SJSA1 (cell line): ENCODE results near the gene OR6F1. TPM values are rescaled to one million over a fixed set of nuclear protein-coding genes. Genes with fewer than 3 reads are reported as not detected.
"Not testable (repeated sequence)": the region's sequence is repeated elsewhere in the genome, so short reads cannot be mapped to it uniquely, and the experiment has no call there.

Experiments
- DNase-seq, 2 experiments: peaks; one replicate each; pipeline ENCODE4 v3.0.0-alpha.2; 2015 to 2020; ENCODE audit warnings: low spot score in 2 of 2, low read depth in 1 of 2
- H3K27ac ChIP-seq: fragments of 250-450 bp; sonication (Bioruptor Pico); 2 replicates; pipeline ENCODE4 v1.5.1; 2020; ENCODE audit warnings: mild to moderate bottlenecking, moderate library complexity
- H3K27me3 ChIP-seq: fragments of 250-450 bp; sonication (Bioruptor Pico); replicated peaks from 2 replicates; pipeline ENCODE4 v1.5.1; 2020; ENCODE audit warnings: mild to moderate bottlenecking, moderate library complexity
- H3K36me3 ChIP-seq: fragments of 250-450 bp; sonication (Bioruptor Pico); 2 replicates; pipeline ENCODE4 v1.5.1; 2020; ENCODE audit warnings: mild to moderate bottlenecking
- H3K4me1 ChIP-seq: fragments of 250-450 bp; sonication (Bioruptor Pico); replicated peaks from 2 replicates; pipeline ENCODE4 v1.6.1; 2021; ENCODE audit warnings: mild to moderate bottlenecking
- H3K4me3 ChIP-seq: fragments of 250-450 bp; sonication (Bioruptor Pico); 2 replicates; pipeline ENCODE4 v1.5.1; 2020; ENCODE audit warnings: mild to moderate bottlenecking
- H3K9me3 ChIP-seq: fragments of 250-450 bp; sonication (Bioruptor Pico); replicated peaks from 2 replicates; pipeline ENCODE4 v1.5.1; 2020; ENCODE audit warnings: mild to moderate bottlenecking
- total RNA-seq: library from RNA; depleted of rRNA; stranded (reverse); fragments of >200 nt; shearing (Covaris generic); gene quantifications from 2 replicates; pipeline ENCODE4 v1.2.3, GENCODE V29; 2014; rRNA removed

The OR6F1 gene
- not detected in 2 replicates for total RNA-seq

GRCh38 chr1:247716546-247716945, at the start of gene OR6F1:
TSS of gene OR6F1 (minus strand) at chr1:247716646. CDS start at chr1:247712755, 3,891 bp downstream.
- H3K27me3 ChIP-seq = no peaks in the 10 kb centered on the region
- no peak for DNase-seq
- H3K9me3 ChIP-seq = peaks cover 11% of the 10 kb centered on the region
- no peak within 1 kb of the TSS for H3K4me3 ChIP-seq
- H3K36me3 ChIP-seq = no peaks in the 10 kb centered on the region
- no peaks in the 10 kb centered on the region for H3K4me1 ChIP-seq
- H3K27ac ChIP-seq = no peak within 1 kb of the TSS

GRCh38 chr1:247760456-247760855, 44.0 kb upstream of the OR6F1 start, which contains the start of gene OR1C1:
TSS of gene OR1C1 (minus strand) at chr1:247760556. CDS start at chr1:247758406, 2,150 bp downstream.
- Histone ChIP-seq H3K4me1 (no peaks in the 10 kb centered on the region), H3K27me3 (no peaks in the 10 kb centered on the region), H3K27ac (no peak within 1 kb of the TSS), H3K36me3 (no peaks in the 10 kb centered on the region), H3K9me3 (no peaks in the 10 kb centered on the region), H3K4me3 (no peak within 1 kb of the TSS)
- DNase-seq = no peak

GRCh38 chr1:247754311-247754710, 37.9 kb upstream of the OR6F1 start:
- H3K36me3 ChIP-seq, DNase-seq, H3K9me3 ChIP-seq, H3K27ac ChIP-seq, H3K4me1 ChIP-seq, H3K27me3 ChIP-seq, H3K4me3 ChIP-seq: not testable (repeated sequence)

GRCh38 chr1:247749870-247750269, 33.4 kb upstream of the OR6F1 start:
- peaks cover 5% of the 10 kb centered on the region; the same call in 1 of the 2 replicates for H3K4me1 ChIP-seq
- no peaks in the 10 kb centered on the region for H3K36me3 ChIP-seq
- no peak for DNase-seq
- no peak overlapping the region for H3K4me3 ChIP-seq
- H3K9me3 ChIP-seq = peaks cover 13% of the 10 kb centered on the region; the same call in 1 of the 2 replicates
- no peak overlapping the region for H3K27ac ChIP-seq
- H3K27me3 ChIP-seq = no peaks in the 10 kb centered on the region

- DNase-seq = no peak
- no peak within 1 kb of the TSS for H3K4me3 ChIP-seq
Measured at GRCh38 chr1:247748041-247748440, 31.6 kb upstream of the OR6F1 start, which contains the start of gene OR14A2. TSS of gene OR14A2 (minus strand) at chr1:247748141.

GRCh38 chr1:247747616-247748015, 31.2 kb upstream of the OR6F1 start:
- no peaks in the 10 kb centered on the region for H3K27me3 ChIP-seq
- H3K9me3 ChIP-seq = peaks cover 13% of the 10 kb centered on the region; the same call in 1 of the 2 replicates
- peaks cover 5% of the 10 kb centered on the region; the same call in 1 of the 2 replicates for H3K4me1 ChIP-seq
- peak in 1 of 2 experiments; percentile 7 for DNase-seq
- peak overlapping the region; percentile 71 for H3K27ac ChIP-seq
- H3K36me3 ChIP-seq = no peaks in the 10 kb centered on the region
- H3K4me3 ChIP-seq = no peak overlapping the region

More at GRCh38 chr1:247748041-247748440, 31.6 kb upstream of the OR6F1 start, which contains the start of gene OR14A2:
- peaks cover 13% of the 10 kb centered on the region; the same call in 1 of the 2 replicates for H3K9me3 ChIP-seq
- H3K4me1 ChIP-seq = peaks cover 5% of the 10 kb centered on the region; the same call in 1 of the 2 replicates
- H3K27me3 ChIP-seq = no peaks in the 10 kb centered on the region
- no peaks in the 10 kb centered on the region for H3K36me3 ChIP-seq
- peak within 1 kb of the TSS; percentile 71 for H3K27ac ChIP-seq

- Histone ChIP-seq H3K36me3 (no peaks in the 10 kb centered on the region), H3K9me3 (peaks cover 11% of the 10 kb centered on the region; the same call in 1 of the 2 replicates), H3K27me3 (no peaks in the 10 kb centered on the region), H3K27ac (peak overlapping the region; percentile 71), H3K4me3 (no peak overlapping the region), H3K4me1 (peaks cover 10% of the 10 kb centered on the region)
- DNase-seq = peak in 1 of 2 experiments; percentile 7
Measured at GRCh38 chr1:247746391-247746935, 30.0 kb upstream of the OR6F1 start.

GRCh38 chr1:247742215-247742760, 25.8 kb upstream of the OR6F1 start:
- not testable (repeated sequence) for H3K27me3 ChIP-seq, H3K36me3 ChIP-seq, H3K4me3 ChIP-seq
- Histone ChIP-seq H3K27ac (peak overlapping the region; percentile 87), H3K9me3 (0 out of 2 replicates have a peak, but pooled peaks cover 12% of the 10 kb centered on the region), H3K4me1 (peaks cover 12% of the 10 kb centered on the region)
- DNase-seq = peak in 1 of 2 experiments; percentile 2

GRCh38 chr1:247741756-247742155, 25.3 kb upstream of the OR6F1 start:
- no peak for DNase-seq
- H3K36me3 ChIP-seq = no peaks in the 10 kb centered on the region
- H3K27me3 ChIP-seq = no peaks in the 10 kb centered on the region
- H3K27ac ChIP-seq = peak overlapping the region; percentile 87
- H3K9me3 ChIP-seq = 0 out of 2 replicates have a peak, but pooled peaks cover 9% of the 10 kb centered on the region
- no peak overlapping the region for H3K4me3 ChIP-seq
- peaks cover 12% of the 10 kb centered on the region for H3K4me1 ChIP-seq

- Histone ChIP-seq H3K9me3 (0 out of 2 replicates have a peak, but pooled peaks cover 7% of the 10 kb centered on the region), H3K4me3 (no peak overlapping the region), H3K4me1 (peaks cover 7% of the 10 kb centered on the region), H3K36me3 (no peaks in the 10 kb centered on the region), H3K27ac (peak overlapping the region; percentile 87), H3K27me3 (no peaks in the 10 kb centered on the region)
- DNase-seq = no peak
Measured at GRCh38 chr1:247740721-247741120, 24.3 kb upstream of the OR6F1 start.

- Histone ChIP-seq H3K4me1 (peaks cover 7% of the 10 kb centered on the region), H3K4me3 (no peak within 1 kb of the TSS), H3K36me3 (no peaks in the 10 kb centered on the region), H3K9me3 (peaks cover 21% of the 10 kb centered on the region; the same call in 1 of the 2 replicates), H3K27ac (no peak within 1 kb of the TSS), H3K27me3 (no peaks in the 10 kb centered on the region)
- no peak for DNase-seq
Measured at GRCh38 chr1:247738315-247738714, 21.9 kb upstream of the OR6F1 start, which contains the start of gene OR14K1. TSS of gene OR14K1 (plus strand) at chr1:247738615. CDS start at chr1:247738615, 0 bp downstream.

GRCh38 chr1:247721222-247721621, 4.8 kb upstream of the OR6F1 start:
- H3K36me3 ChIP-seq = no peaks in the 10 kb centered on the region
- H3K27me3 ChIP-seq = no peaks in the 10 kb centered on the region
- H3K4me1 ChIP-seq = no peaks in the 10 kb centered on the region
- H3K27ac ChIP-seq = no peak overlapping the region
- no peak overlapping the region for H3K4me3 ChIP-seq
- no peak for DNase-seq
- H3K9me3 ChIP-seq = peaks cover 2% of the 10 kb centered on the region

- Histone ChIP-seq H3K4me3 (no peak overlapping the region), H3K27ac (no peak overlapping the region), H3K9me3 (peaks cover 11% of the 10 kb centered on the region), H3K4me1 (no peaks in the 10 kb centered on the region), H3K27me3 (no peaks in the 10 kb centered on the region), H3K36me3 (no peaks in the 10 kb centered on the region)
- no peak for DNase-seq
Measured at GRCh38 chr1:247713753-247714152, 2.7 kb downstream of the OR6F1 start.

- not testable (repeated sequence) for H3K4me3 ChIP-seq
Measured at GRCh38 chr1:247710681-247711080, 5.8 kb downstream of the OR6F1 start.

More at GRCh38 chr1:247710681-247711080, 5.8 kb downstream of the OR6F1 start:
- not testable (repeated sequence) for H3K27me3 ChIP-seq, H3K4me1 ChIP-seq, H3K36me3 ChIP-seq, H3K27ac ChIP-seq, DNase-seq
- peaks cover 14% of the 10 kb centered on the region; the same call in 1 of the 2 replicates for H3K9me3 ChIP-seq
